ENCODE measurements around the gene DGKI.

Gene DGKI

DNA sequence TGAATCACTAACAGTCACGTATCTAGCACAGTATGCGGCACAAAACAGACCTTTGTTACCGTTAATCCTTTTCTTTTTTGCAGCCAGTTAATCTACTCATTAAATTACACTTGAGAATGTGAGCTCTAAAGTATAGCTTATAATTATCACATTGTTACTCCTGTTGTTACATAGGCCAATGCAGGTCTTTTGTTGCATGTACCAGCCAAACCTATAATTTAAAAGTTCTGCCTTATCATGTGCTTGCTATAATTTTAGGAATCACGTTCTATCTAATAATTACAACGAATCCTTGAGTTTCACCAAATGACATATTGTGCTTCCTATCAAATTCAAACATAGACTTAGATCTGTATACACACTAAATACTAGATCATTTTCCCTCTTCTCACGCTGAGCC, 245.1 kb downstream of the DGKI start:
- Histone ChIP-seq H3K9me2 (replicated peaks; ENCODE audit: insufficient read depth, low read length) (no peaks in the 10 kb centered on the region), H3K79me2 (ENCODE audit: insufficient read depth, low read length) (no peaks in the 10 kb centered on the region), H2AFZ (ENCODE audit: low read depth, low read length, severe bottlenecking) (no peak overlapping the region), H3K9me3 (ENCODE audit: insufficient read depth, low read length) (no peaks in the 10 kb centered on the region), H3K27ac (ENCODE audit: low read depth, low read length) (no peak overlapping the region), H3K27me3 (ENCODE audit: low read length) (no peaks in the 10 kb centered on the region), H4K20me1 (ENCODE audit: low read depth, low read length) (no peaks in the 10 kb centered on the region), H3K4me3 (ENCODE audit: insufficient read depth, low read length, poor library complexity, severe bottlenecking) (no peak overlapping the region), H3K4me2 (ENCODE audit: low read depth, low read length, poor library complexity, severe bottlenecking) (no peak overlapping the region), H3F3A (ENCODE audit: insufficient read depth) (no peaks in the 10 kb centered on the region), H3K36me3 (ENCODE audit: low read length) (no peaks in the 10 kb centered on the region), H3K9ac (ENCODE audit: low read length) (no peak overlapping the region)
- TF ChIP-seq EZH2phosphoT487 (conservative IDR thresholded peaks at IDR 0.05; ENCODE audit: low read length): no peak
- TF ChIP-seq, protein P1, sequence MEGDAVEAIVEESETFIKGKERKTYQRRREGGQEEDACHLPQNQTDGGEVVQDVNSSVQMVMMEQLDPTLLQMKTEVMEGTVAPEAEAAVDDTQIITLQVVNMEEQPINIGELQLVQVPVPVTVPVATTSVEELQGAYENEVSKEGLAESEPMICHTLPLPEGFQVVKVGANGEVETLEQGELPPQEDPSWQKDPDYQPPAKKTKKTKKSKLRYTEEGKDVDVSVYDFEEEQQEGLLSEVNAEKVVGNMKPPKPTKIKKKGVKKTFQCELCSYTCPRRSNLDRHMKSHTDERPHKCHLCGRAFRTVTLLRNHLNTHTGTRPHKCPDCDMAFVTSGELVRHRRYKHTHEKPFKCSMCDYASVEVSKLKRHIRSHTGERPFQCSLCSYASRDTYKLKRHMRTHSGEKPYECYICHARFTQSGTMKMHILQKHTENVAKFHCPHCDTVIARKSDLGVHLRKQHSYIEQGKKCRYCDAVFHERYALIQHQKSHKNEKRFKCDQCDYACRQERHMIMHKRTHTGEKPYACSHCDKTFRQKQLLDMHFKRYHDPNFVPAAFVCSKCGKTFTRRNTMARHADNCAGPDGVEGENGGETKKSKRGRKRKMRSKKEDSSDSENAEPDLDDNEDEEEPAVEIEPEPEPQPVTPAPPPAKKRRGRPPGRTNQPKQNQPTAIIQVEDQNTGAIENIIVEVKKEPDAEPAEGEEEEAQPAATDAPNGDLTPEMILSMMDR (IDR thresholded peaks at IDR 0.05; ENCODE audit: insufficient read depth, low read length, poor library complexity, severe bottlenecking): no peak

DNA sequence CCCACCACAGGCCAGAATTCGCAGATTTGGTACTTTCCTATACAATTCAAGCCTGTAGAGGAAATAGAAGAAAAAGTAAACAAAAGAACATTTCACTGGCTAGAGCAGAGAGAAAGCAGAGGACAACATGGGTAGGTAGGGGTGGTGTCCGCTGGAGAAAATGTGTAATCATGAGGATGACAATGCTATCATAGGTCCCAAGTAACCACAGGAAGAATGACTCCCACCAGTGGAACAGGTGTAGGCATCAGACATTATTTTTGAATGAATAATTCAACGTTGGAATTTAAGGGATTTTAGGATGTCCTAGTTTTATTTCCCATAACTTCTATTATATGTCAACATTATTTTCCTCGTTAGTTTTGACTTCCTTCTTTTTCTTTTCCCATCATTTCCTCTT, 248.9 kb downstream of the DGKI start:
- no peaks in the 10 kb centered on the region for H3K79me2 ChIP-seq (ENCODE audit: insufficient read depth, low read length)
- H3K4me2 ChIP-seq (ENCODE audit: low read depth, low read length, poor library complexity, severe bottlenecking): no peak overlapping the region
- no peak overlapping the region for H3K27ac ChIP-seq (ENCODE audit: low read depth, low read length)
- H4K20me1 ChIP-seq (ENCODE audit: low read depth, low read length): no peaks in the 10 kb centered on the region
- H3K4me3 ChIP-seq (ENCODE audit: insufficient read depth, low read length, poor library complexity, severe bottlenecking): no peak overlapping the region
- TF ChIP-seq, protein P1 (IDR thresholded peaks at IDR 0.05; ENCODE audit: insufficient read depth, low read length, poor library complexity, severe bottlenecking): no peak
- TF ChIP-seq EZH2phosphoT487 (conservative IDR thresholded peaks at IDR 0.05; ENCODE audit: low read length): no peak
- H3F3A ChIP-seq (ENCODE audit: insufficient read depth): no peaks in the 10 kb centered on the region
- H3K9me2 ChIP-seq (replicated peaks; ENCODE audit: insufficient read depth, low read length): no peaks in the 10 kb centered on the region
- H3K9me3 ChIP-seq (ENCODE audit: insufficient read depth, low read length): no peaks in the 10 kb centered on the region
- H3K27me3 ChIP-seq (ENCODE audit: low read length): no peaks in the 10 kb centered on the region
- no peaks in the 10 kb centered on the region for H3K36me3 ChIP-seq (ENCODE audit: low read length)
- H2AFZ ChIP-seq (ENCODE audit: low read depth, low read length, severe bottlenecking): no peak overlapping the region
- no peak overlapping the region for H3K9ac ChIP-seq (ENCODE audit: low read length)

- no peak overlapping the region for H3K4me3 ChIP-seq (ENCODE audit: insufficient read depth, low read length, poor library complexity, severe bottlenecking)
- no peaks in the 10 kb centered on the region for H4K20me1 ChIP-seq (ENCODE audit: low read depth, low read length)
- no peaks in the 10 kb centered on the region for H3K36me3 ChIP-seq (ENCODE audit: low read length)
- H3K9me3 ChIP-seq (ENCODE audit: insufficient read depth, low read length): no peaks in the 10 kb centered on the region
- no peaks in the 10 kb centered on the region for H3K9me2 ChIP-seq (replicated peaks; ENCODE audit: insufficient read depth, low read length)
- no peaks in the 10 kb centered on the region for H3F3A ChIP-seq (ENCODE audit: insufficient read depth)
- H3K4me2 ChIP-seq (ENCODE audit: low read depth, low read length, poor library complexity, severe bottlenecking): no peak overlapping the region
- TF ChIP-seq EZH2phosphoT487 (conservative IDR thresholded peaks at IDR 0.05; ENCODE audit: low read length): no peak
- TF ChIP-seq, protein P1 (IDR thresholded peaks at IDR 0.05; ENCODE audit: insufficient read depth, low read length, poor library complexity, severe bottlenecking): no peak
- no peak overlapping the region for H3K27ac ChIP-seq (ENCODE audit: low read depth, low read length)
- H2AFZ ChIP-seq (ENCODE audit: low read depth, low read length, severe bottlenecking): no peak overlapping the region
- no peak overlapping the region for H3K9ac ChIP-seq (ENCODE audit: low read length)
- no peaks in the 10 kb centered on the region for H3K79me2 ChIP-seq (ENCODE audit: insufficient read depth, low read length)
- H3K27me3 ChIP-seq (ENCODE audit: low read length): no peaks in the 10 kb centered on the region
These were observed 253.6 kb downstream of the DGKI start for GRCh38 chr7:137593115-137593711.
